SU-DHL-6 (cell line): ENCODE data around the gene ADPGK.

Experiments
- H2AFZ ChIP-seq: fragments of 200-600 bp; sonication (generic); 2 replicates; pipeline ENCODE4 v1.6.1; 2014; ENCODE audit warnings: low read depth, mild to moderate bottlenecking, moderate library complexity, mixed read lengths, antibody characterized with exemption, low read length; ENCODE audit not compliant: severe bottlenecking
- H3F3A ChIP-seq: fragments of 200-600 bp; shearing (Covaris generic); 2 replicates; pipeline ENCODE4 v1.6.0; 2016; ENCODE audit warnings: antibody characterized with exemption, mild to moderate bottlenecking; ENCODE audit not compliant: insufficient read depth
- H3K27ac ChIP-seq: fragments of 200-600 bp; sonication (generic); 2 replicates; pipeline ENCODE4 v1.5.1; 2016; ENCODE audit warnings: low read depth, mild to moderate bottlenecking, low read length, moderate library complexity, mixed read lengths
- H3K27me3 ChIP-seq: fragments of 200-600 bp; sonication (generic), shearing (Covaris generic); 2 replicates; pipeline ENCODE4 v1.6.0; 2014; ENCODE audit warnings: mild to moderate bottlenecking, low read length
- H3K36me3 ChIP-seq: fragments of 200-600 bp; sonication (generic); 2 replicates; pipeline ENCODE4 v1.6.1; 2014; ENCODE audit warnings: mild to moderate bottlenecking, low read length, mixed read lengths
- H3K4me2 ChIP-seq: fragments of 300-600, 200-600 bp; shearing (Covaris generic), sonication (generic); 2 replicates; pipeline ENCODE4 v1.6.0; 2014; ENCODE audit warnings: low read length, low read depth, mild to moderate bottlenecking; ENCODE audit not compliant: poor library complexity, severe bottlenecking
- H3K4me3 ChIP-seq: fragments of 200-600 bp; sonication (generic); 2 replicates; pipeline ENCODE4 v1.5.1; 2014; ENCODE audit warnings: antibody characterized with exemption, low read length, mild to moderate bottlenecking, mixed read lengths; ENCODE audit not compliant: insufficient read depth, poor library complexity, severe bottlenecking
- H3K79me2 ChIP-seq: fragments of 200-600 bp; sonication (generic); 2 replicates; pipeline ENCODE4 v1.6.1; 2014; ENCODE audit warnings: mild to moderate bottlenecking, low read length, moderate library complexity; ENCODE audit not compliant: insufficient read depth
- H3K9ac ChIP-seq: fragments of 200-600 bp; sonication (generic); 2 replicates; pipeline ENCODE4 v1.7.0; 2014; ENCODE audit warnings: mild to moderate bottlenecking, low read length
- H3K9me2 ChIP-seq: fragments of 200-600 bp; sonication (generic); replicated peaks from 2 replicates; pipeline ENCODE4 v1.6.1; 2014; ENCODE audit warnings: low read length; ENCODE audit not compliant: insufficient read depth
- H3K9me3 ChIP-seq: fragments of 200-600 bp; sonication (generic); 2 replicates; pipeline ENCODE4 v1.6.1; 2014; ENCODE audit warnings: low read length, mixed read lengths; ENCODE audit not compliant: insufficient read depth
- H4K20me1 ChIP-seq: fragments of 200-600 bp; sonication (generic); 2 replicates; pipeline ENCODE4 v1.6.1; 2014; ENCODE audit warnings: low read depth, mild to moderate bottlenecking, antibody characterized with exemption, low read length, moderate library complexity, mixed read lengths
- EZH2phosphoT487 ChIP-seq: fragments of 200-600 bp; sonication (generic), shearing (Covaris generic); conservative IDR thresholded peaks from 2 replicates; pipeline ENCODE4 v1.6.1; 2018; ENCODE audit warnings: mild to moderate bottlenecking, antibody characterized with exemption, low read length, moderate library complexity, mixed read lengths
- TF ChIP-seq, protein P1 (sequence below): fragments of 200-600 bp; sonication (generic); IDR thresholded peaks from one replicate; pipeline ENCODE4 v1.5.1; 2017; ENCODE audit warnings: antibody characterized with exemption, mild to moderate bottlenecking, low read length, moderate library complexity; ENCODE audit not compliant: insufficient read depth, poor library complexity, severe bottlenecking

The ADPGK gene

GRCh38 chr15:72783640-72784455 lies at the start of gene ADPGK:
Gene ADPGK, minus strand, starts transcription at chr15:72783758. Its CDS starts 67 bp downstream, at chr15:72783691.
- H4K20me1 ChIP-seq, result no peaks in the 10 kb centered on the region; the same call in 1 of the 2 replicates
- TF ChIP-seq, protein P1, sequence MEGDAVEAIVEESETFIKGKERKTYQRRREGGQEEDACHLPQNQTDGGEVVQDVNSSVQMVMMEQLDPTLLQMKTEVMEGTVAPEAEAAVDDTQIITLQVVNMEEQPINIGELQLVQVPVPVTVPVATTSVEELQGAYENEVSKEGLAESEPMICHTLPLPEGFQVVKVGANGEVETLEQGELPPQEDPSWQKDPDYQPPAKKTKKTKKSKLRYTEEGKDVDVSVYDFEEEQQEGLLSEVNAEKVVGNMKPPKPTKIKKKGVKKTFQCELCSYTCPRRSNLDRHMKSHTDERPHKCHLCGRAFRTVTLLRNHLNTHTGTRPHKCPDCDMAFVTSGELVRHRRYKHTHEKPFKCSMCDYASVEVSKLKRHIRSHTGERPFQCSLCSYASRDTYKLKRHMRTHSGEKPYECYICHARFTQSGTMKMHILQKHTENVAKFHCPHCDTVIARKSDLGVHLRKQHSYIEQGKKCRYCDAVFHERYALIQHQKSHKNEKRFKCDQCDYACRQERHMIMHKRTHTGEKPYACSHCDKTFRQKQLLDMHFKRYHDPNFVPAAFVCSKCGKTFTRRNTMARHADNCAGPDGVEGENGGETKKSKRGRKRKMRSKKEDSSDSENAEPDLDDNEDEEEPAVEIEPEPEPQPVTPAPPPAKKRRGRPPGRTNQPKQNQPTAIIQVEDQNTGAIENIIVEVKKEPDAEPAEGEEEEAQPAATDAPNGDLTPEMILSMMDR, result peak; percentile 40
- no peak for TF ChIP-seq EZH2phosphoT487
- H3K36me3 ChIP-seq, result no peaks in the 10 kb centered on the region; the same call in 1 of the 2 replicates
- H2AFZ ChIP-seq, result peak within 1 kb of the TSS; percentile 80
- H3K4me2 ChIP-seq, result peak within 1 kb of the TSS; percentile 79
- H3K27me3 ChIP-seq, result no peaks in the 10 kb centered on the region
- H3K27ac ChIP-seq, result peak within 1 kb of the TSS; percentile 51
- H3K9me2 ChIP-seq, result no peaks in the 10 kb centered on the region
- H3F3A ChIP-seq, result no peaks in the 10 kb centered on the region
- H3K4me3 ChIP-seq, result peak within 1 kb of the TSS; percentile 99
- no peaks in the 10 kb centered on the region for H3K9me3 ChIP-seq
- H3K79me2 ChIP-seq, result peaks cover 46% of the 10 kb centered on the region
- H3K9ac ChIP-seq, result peak within 1 kb of the TSS; percentile 99

DNA sequence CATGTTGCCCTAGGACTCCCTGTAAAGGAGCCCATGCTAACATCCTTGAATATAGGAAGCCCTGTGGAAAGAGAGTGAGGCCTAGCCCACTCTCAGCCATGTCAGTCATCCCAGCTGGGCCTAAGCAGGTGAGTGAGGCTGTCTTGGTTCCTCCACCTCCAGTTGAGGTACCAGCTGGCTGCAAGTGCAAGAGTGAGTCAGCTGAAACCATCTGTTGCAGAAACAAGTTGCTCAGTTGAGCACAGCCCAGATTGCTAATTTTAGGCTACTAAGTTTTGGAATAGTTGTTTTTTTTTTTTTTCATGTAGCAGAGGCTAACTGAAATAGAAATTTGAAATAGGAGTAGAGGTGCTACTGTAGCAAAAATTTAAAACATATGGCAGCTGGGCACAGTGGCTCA lies 43.7 kb upstream of the ADPGK start:
- H3K27me3 ChIP-seq, result no peaks in the 10 kb centered on the region
- H3K9me3 ChIP-seq, result no peaks in the 10 kb centered on the region
- no peak overlapping the region for H2AFZ ChIP-seq
- no peak overlapping the region for H3K4me2 ChIP-seq
- H3K36me3 ChIP-seq, result no peaks in the 10 kb centered on the region
- TF ChIP-seq EZH2phosphoT487, result no peak
- TF ChIP-seq, protein P1, result no peak
- no peak overlapping the region for H3K27ac ChIP-seq
- no peaks in the 10 kb centered on the region for H3K9me2 ChIP-seq
- H4K20me1 ChIP-seq, result no peaks in the 10 kb centered on the region
- no peaks in the 10 kb centered on the region for H3F3A ChIP-seq
- H3K4me3 ChIP-seq, result no peak overlapping the region
- no peak overlapping the region for H3K9ac ChIP-seq
- no peaks in the 10 kb centered on the region for H3K79me2 ChIP-seq

- TF ChIP-seq, protein P1, result no peak
- no peak for TF ChIP-seq EZH2phosphoT487
- no peaks in the 10 kb centered on the region for H3K79me2 ChIP-seq
- no peaks in the 10 kb centered on the region for H3K27me3 ChIP-seq
- H3K9me2 ChIP-seq, result no peaks in the 10 kb centered on the region
- H3K4me3 ChIP-seq, result no peak overlapping the region
- no peaks in the 10 kb centered on the region for H3K36me3 ChIP-seq
- no peak overlapping the region for H2AFZ ChIP-seq
- H3K4me2 ChIP-seq, result no peak overlapping the region
- H3K27ac ChIP-seq, result no peak overlapping the region
- no peaks in the 10 kb centered on the region for H4K20me1 ChIP-seq
- H3K9me3 ChIP-seq, result no peaks in the 10 kb centered on the region
- H3F3A ChIP-seq, result no peaks in the 10 kb centered on the region
- no peak overlapping the region for H3K9ac ChIP-seq
Observed at GRCh38 chr15:72826611-72827010, 43.1 kb upstream of the ADPGK start.
